ENCODE results near the gene BCL2L13.

The BCL2L13 gene

GRCh38 chr22:17729561-17729960 lies 91.0 kb downstream of the BCL2L13 start:
- TF ChIP-seq CTCF (IDR thresholded peaks at IDR 0.05; ENCODE audit: borderline replicate concordance, control extremely low read depth, extremely low read depth, insufficient read depth, missing control alignments): no peak
- DNase-seq (ENCODE audit: low spot score): no peak
- in situ Hi-C loops (cut with MboI; ENCODE audit: low sequenced_read_pairs, unreplicated experiment): no loop called here

GRCh38 chr22:17732251-17732854 lies 93.8 kb downstream of the BCL2L13 start:
- no peak for TF ChIP-seq CTCF (IDR thresholded peaks at IDR 0.05; ENCODE audit: borderline replicate concordance, control extremely low read depth, extremely low read depth, insufficient read depth, missing control alignments)
- in situ Hi-C loops (cut with MboI; ENCODE audit: low sequenced_read_pairs, unreplicated experiment): no loop called here
- DNase-seq (ENCODE audit: low spot score): no peak

GRCh38 chr22:17733466-17733865 lies 94.9 kb downstream of the BCL2L13 start:
- in situ Hi-C loops (cut with MboI; ENCODE audit: low sequenced_read_pairs, unreplicated experiment): no loop called here
- TF ChIP-seq CTCF (IDR thresholded peaks at IDR 0.05; ENCODE audit: borderline replicate concordance, control extremely low read depth, extremely low read depth, insufficient read depth, missing control alignments): no peak
- no peak for DNase-seq (ENCODE audit: low spot score)

- no peak for TF ChIP-seq CTCF (IDR thresholded peaks at IDR 0.05; ENCODE audit: borderline replicate concordance, control extremely low read depth, extremely low read depth, insufficient read depth, missing control alignments)
- in situ Hi-C loops (cut with MboI; ENCODE audit: low sequenced_read_pairs, unreplicated experiment): no loop called here
- peak; percentile 51 for DNase-seq (ENCODE audit: low spot score)
Measured at GRCh38 chr22:17734187-17734586, 95.6 kb downstream of the BCL2L13 start.

GRCh38 chr22:17738386-17739128 lies 100.0 kb downstream of the BCL2L13 start:
- in situ Hi-C loops (cut with MboI; ENCODE audit: low sequenced_read_pairs, unreplicated experiment): no loop called here
- DNase-seq (ENCODE audit: low spot score): no peak
- TF ChIP-seq CTCF (IDR thresholded peaks at IDR 0.05; ENCODE audit: borderline replicate concordance, control extremely low read depth, extremely low read depth, insufficient read depth, missing control alignments): no peak

GRCh38 chr22:17739196-17739975 lies 100.8 kb downstream of the BCL2L13 start:
- DNase-seq (ENCODE audit: low spot score): no peak
- in situ Hi-C loops (cut with MboI; ENCODE audit: low sequenced_read_pairs, unreplicated experiment): no loop called here
- TF ChIP-seq CTCF (IDR thresholded peaks at IDR 0.05; ENCODE audit: borderline replicate concordance, control extremely low read depth, extremely low read depth, insufficient read depth, missing control alignments): no peak
